AG09309 (cell line): ENCODE results near the gene CENPO.

Experiments
- DNase-seq: peaks from one replicate; pipeline ENCODE4 v3.0.0-alpha.2; 2010; ENCODE audit warnings: low read depth
- H3K4me3 ChIP-seq: 2 replicates; pipeline ENCODE4 v1.5.1; 2011; ENCODE audit warnings: mild to moderate bottlenecking, low read depth, low read length, moderate library complexity; ENCODE audit not compliant: control insufficient read depth
- TF ChIP-seq, protein P1 (sequence below): IDR thresholded peaks from 2 replicates; pipeline ENCODE4 v1.5.1; 2011; ENCODE audit warnings: mild to moderate bottlenecking, low read depth, low read length, inconsistent platforms; ENCODE audit not compliant: insufficient read depth, control insufficient read depth; ENCODE audit errors: missing control alignments

Gene CENPO

DNA sequence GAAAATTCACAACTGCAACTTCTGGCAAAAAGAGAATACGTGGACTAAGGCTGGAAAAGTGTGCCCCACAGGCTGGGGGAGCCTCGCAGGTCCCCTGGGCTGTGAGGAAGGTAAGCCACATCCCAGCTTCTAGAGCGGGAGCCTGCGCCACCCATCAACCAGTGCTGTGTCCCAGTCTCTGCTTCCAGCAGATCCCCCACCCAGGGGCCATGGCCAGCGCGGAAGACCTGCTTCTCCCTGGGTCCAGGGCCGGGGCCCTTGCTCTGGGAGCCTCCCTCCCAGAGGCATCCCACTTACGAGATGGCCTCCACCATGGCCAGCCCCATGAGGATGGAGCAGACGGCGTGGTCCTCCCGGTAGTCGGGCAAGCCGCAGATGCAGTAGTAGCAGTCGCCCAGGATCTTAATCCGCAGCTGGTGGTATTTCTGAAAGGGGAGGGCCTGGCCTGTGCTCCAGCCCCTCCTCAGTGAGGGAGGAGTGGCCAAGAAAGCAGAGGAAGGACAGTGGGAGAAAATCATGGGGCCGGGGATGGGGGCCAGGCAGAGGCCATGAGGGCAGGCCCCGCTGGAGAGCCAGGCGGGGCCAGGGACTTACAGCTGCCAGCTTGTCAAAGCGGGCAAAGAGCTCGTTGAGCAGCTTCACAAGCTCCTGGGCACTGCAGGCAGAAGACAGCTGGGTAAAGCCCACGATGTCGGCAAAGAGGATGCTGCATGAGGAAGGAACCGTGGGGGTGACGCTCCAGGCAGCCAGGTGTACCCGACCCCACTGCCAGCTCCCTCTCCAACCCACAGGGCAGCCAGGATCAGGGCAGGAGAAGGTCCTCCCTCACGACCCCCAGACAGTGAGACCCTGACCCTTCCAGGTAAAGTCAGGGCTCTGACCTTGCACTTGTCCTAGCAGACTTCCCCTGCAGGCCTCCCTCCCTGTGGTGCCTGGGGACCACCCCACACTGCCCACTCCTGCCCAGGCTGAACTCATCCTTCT, 48.0 kb downstream of the CENPO start:
- TF ChIP-seq, protein P1, sequence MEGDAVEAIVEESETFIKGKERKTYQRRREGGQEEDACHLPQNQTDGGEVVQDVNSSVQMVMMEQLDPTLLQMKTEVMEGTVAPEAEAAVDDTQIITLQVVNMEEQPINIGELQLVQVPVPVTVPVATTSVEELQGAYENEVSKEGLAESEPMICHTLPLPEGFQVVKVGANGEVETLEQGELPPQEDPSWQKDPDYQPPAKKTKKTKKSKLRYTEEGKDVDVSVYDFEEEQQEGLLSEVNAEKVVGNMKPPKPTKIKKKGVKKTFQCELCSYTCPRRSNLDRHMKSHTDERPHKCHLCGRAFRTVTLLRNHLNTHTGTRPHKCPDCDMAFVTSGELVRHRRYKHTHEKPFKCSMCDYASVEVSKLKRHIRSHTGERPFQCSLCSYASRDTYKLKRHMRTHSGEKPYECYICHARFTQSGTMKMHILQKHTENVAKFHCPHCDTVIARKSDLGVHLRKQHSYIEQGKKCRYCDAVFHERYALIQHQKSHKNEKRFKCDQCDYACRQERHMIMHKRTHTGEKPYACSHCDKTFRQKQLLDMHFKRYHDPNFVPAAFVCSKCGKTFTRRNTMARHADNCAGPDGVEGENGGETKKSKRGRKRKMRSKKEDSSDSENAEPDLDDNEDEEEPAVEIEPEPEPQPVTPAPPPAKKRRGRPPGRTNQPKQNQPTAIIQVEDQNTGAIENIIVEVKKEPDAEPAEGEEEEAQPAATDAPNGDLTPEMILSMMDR, result no peak
- no peak overlapping the region for H3K4me3 ChIP-seq
- DNase-seq, result no peak

DNA sequence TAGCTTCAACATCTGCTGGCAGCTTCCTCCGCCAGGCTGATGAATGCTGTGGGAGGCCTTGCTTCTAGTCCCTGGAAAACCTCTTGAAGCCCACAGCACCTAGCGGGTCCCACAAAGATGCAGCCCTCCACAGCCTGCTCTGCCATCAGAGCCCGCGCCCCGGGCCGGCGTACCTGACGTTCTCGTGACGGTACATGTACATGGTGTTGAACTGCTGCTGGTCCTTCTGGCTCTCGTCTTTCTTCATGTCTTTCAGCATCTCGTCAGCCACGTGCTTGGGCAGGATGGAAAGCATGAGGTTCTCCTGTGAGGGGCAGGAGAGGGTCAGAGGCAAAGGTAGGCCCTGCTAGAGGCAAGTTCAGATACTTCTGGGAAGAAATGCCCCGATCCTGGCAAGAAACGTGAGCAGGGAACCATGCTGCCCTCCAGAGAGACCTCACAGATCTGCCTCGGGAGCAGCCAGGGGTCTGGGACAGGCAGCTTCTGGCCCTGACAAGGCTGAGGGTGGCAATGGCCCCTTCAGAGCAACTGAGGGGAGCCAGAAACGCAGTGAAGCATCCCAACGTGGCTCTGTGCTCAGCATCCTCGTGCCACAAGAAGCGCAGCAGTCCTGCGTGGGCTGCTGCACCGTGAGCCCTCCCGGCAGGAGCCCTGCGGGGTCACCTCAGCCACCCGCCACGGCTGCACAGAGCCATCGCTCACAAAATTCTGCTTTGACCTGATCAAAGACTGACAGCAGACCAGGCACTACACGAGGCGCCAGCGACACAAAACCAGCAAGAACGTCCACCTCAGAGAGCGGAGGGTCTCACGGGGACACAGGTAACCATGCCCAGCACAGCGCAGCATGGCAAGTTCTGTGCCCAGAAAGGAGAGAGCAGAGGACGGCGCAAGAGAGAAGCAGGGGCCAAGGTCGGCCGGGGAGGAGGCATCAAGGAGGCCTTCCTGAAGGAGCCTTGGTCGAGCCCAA, 49.1 kb downstream of the CENPO start:
- no peak for DNase-seq
- no peak overlapping the region for H3K4me3 ChIP-seq
- TF ChIP-seq, protein P1, result no peak

DNA sequence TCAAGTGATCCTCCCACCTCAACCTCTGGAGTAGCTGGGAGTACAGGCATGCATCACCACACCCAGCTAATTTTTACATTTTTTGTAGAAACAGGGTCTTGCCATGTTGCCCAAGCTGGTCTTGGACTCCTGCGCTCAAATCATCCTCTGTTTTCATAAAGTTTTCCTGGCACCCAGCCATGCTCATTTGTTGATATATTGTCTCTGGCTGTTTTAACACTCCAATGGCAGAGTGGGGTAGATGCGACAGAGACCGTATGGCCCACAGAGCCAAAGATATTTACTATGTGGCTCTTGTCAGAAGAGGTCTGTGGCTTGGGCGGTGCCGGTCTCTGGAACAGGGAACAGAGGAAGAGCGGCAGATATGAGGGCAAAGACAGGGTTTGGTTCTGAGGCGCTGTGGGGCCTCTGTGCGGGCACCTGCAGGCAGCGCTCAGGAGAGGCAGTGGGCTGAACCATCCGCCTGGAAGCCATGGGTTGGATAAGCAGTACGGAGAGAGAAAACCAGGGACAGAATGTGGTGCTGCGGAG, 50.2 kb downstream of the CENPO start:
- TF ChIP-seq, protein P1, result no peak
- H3K4me3 ChIP-seq, result no peak overlapping the region
- no peak for DNase-seq

DNA sequence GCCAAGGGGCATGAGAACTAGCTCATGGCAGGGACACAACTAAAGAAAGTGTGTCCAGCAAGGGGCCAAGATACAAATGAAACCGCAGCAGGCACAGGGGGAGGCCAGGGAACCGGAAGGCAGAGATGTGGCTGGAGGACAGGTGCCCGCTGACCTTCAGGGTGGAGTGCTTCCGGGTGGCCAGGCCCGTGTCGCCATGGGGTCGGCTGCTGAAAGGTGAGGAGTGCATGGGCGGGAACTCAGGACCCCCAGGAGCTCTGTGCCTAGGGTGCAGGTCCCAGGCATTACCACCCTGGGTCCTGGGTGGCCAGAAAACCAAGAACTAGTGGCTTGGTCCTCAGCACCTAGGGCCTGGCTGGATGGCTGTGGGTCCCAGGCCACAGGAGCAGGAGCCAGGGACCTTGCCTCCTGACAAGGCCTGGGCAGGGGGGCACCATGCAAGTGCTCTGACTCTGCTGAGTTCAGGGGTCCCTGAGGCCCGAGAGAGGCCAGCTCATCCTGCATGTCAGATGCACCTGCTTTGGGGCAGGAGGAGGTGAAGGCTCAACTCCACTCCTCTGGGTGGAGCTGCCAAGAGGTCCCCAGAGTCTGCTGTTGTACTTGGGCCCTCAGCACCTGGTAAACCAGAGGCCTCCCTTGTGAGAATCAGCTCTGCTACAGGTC, 50.9 kb downstream of the CENPO start:
- TF ChIP-seq, protein P1, result no peak
- no peak overlapping the region for H3K4me3 ChIP-seq
- DNase-seq, result no peak

DNA sequence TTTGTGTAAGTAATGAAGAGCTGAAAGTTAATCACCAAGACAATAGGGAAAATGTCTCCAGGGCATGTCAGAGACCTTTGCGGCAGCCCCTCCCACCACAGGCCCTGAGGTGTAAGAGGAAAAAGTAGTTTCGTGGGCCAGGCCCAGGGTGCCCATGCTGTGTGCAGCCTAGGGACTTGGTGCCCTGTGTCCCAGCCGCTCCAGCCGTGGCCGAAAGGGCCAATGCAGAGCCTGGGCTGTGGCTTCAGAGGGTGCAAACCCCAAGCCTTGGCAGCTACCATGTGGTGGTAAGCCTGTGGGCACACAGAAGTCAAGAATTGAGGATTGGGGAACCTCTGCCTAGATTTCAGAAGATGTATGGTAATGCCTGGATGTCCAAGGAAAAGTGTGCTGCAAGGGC, 52.5 kb downstream of the CENPO start:
- no peak for DNase-seq
- no peak overlapping the region for H3K4me3 ChIP-seq
- TF ChIP-seq, protein P1, result no peak

DNA sequence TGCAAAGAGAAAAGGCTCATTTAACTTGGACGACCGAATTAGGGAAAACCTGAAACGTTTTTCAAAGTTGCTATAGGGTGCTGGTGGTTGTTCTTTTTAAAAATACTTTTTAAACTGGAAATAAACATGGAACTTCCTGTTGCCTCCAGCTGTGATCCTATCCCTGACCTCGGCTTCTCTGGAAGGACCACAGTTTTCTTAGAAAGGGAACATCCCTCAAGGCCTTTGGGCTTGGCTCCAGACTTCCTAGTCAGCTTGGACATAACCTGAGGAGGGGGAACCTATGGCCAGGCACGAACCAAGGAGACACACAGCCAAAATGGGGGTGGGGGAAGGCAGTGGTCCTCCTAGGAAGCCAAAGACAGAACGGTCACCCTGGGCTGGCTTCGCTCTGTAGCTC, 57.7 kb downstream of the CENPO start:
- no peak for DNase-seq
- TF ChIP-seq, protein P1, result no peak
- no peak overlapping the region for H3K4me3 ChIP-seq
